T-helper 2 cell treated with Interferon-gamma antibody and Interleukin-4, amounts not matched to agents 100 ng/mL and 5 ng/mL, for 36 hours (primary cell): ENCODE data around the gene CATSPERB. TPM values are rescaled to one million over a fixed set of nuclear protein-coding genes. Genes with fewer than 3 reads are reported as not detected.
"Not testable (repeated sequence)": the region's sequence is repeated elsewhere in the genome, so short reads cannot be mapped to it uniquely, and the experiment has no call there.

Experiments
- intact Hi-C: fragments of 100-400 bp; cut with micrococcal nuclease; formaldehyde crosslinking; loops from one replicate; pipeline ENCODE4 v1.15.1; 2023
- total RNA-seq: library from RNA; stranded (reverse); gene quantifications from 2 replicates; pipeline ENCODE4 v1.2.3, GENCODE V29; 2022

CATSPERB gene
- total RNA-seq, 1 donor from 2014 or later = 8.0 TPM

GRCh38 chr14:91582761-91583160 lies 149.1 kb downstream of the CATSPERB start:
- intact Hi-C loops = no loop called here

GRCh38 chr14:91580876-91581577 lies 150.9 kb downstream of the CATSPERB start:
- intact Hi-C loops = no loop called here

- intact Hi-C loops = no loop called here
Observed at GRCh38 chr14:91577632-91578233, 154.2 kb downstream of the CATSPERB start.

GRCh38 chr14:91575469-91576208 lies 156.2 kb downstream of the CATSPERB start:
- intact Hi-C loops = no loop called here

- intact Hi-C loops = no loop called here
Observed at GRCh38 chr14:91573894-91574837, 157.7 kb downstream of the CATSPERB start.

- intact Hi-C loops = no loop called here
Observed at GRCh38 chr14:91573528-91573893, 158.4 kb downstream of the CATSPERB start.

- intact Hi-C loops = no loop called here
Observed at GRCh38 chr14:91570021-91570420, 161.9 kb downstream of the CATSPERB start.

- intact Hi-C loops = no loop called here
Observed at GRCh38 chr14:91569301-91569700, 162.6 kb downstream of the CATSPERB start.

GRCh38 chr14:91568626-91569025 lies 163.3 kb downstream of the CATSPERB start:
- intact Hi-C loops = no loop called here

GRCh38 chr14:91567827-91568226 lies 164.1 kb downstream of the CATSPERB start:
- intact Hi-C loops = not testable (repeated sequence)

GRCh38 chr14:91555531-91555930 lies 176.4 kb downstream of the CATSPERB start:
- intact Hi-C loops = no loop called here

- intact Hi-C loops = no loop called here
Observed at GRCh38 chr14:91554535-91555332, 177.2 kb downstream of the CATSPERB start.

GRCh38 chr14:91548108-91548507 lies 183.8 kb downstream of the CATSPERB start:
- intact Hi-C loops = no loop called here

GRCh38 chr14:91545946-91546716 lies 185.8 kb downstream of the CATSPERB start:
- intact Hi-C loops = no loop called here

GRCh38 chr14:91545204-91545603 lies 186.7 kb downstream of the CATSPERB start:
- intact Hi-C loops = no loop called here

- intact Hi-C loops = no loop called here
Observed at GRCh38 chr14:91536327-91536726, 195.6 kb downstream of the CATSPERB start.

- intact Hi-C loops = not testable (repeated sequence)
Observed at GRCh38 chr14:91534059-91534458, 197.8 kb downstream of the CATSPERB start.

- intact Hi-C loops = no loop called here
Observed at GRCh38 chr14:91533623-91534022, 198.3 kb downstream of the CATSPERB start.
